HG03432 (cell line): ENCODE data around the gene SEMA4C.

ENCODE experiments used
- ATAC-seq: cut with Tn5 transposase; IDR thresholded peaks from one replicate; pipeline ENCODE4 v1.9.1; 2021; ENCODE audit warnings: mild to moderate bottlenecking, moderate library complexity; ENCODE audit not compliant: unreplicated experiment

The SEMA4C gene

DNA sequence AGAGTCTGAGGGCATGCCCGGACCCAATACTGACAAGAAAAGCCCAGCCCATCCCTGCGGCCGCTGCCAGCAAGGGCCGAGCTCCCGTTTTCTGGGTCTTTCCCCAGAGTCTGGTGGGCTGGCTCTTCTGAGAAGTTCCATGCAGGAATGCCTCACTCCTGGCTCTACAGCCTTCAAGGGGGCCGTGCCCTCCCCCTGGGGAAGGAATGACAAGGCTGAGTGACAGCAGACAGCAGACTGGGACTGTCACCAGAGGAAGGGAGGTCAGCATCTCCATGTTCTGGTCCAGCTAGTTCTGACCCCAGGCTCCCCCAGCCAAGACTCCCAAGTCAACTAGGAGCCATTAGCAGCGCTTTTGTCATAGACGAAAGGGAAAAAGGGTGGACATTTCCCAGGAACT is 13.0 kb upstream of the SEMA4C start:
- no peak for ATAC-seq

DNA sequence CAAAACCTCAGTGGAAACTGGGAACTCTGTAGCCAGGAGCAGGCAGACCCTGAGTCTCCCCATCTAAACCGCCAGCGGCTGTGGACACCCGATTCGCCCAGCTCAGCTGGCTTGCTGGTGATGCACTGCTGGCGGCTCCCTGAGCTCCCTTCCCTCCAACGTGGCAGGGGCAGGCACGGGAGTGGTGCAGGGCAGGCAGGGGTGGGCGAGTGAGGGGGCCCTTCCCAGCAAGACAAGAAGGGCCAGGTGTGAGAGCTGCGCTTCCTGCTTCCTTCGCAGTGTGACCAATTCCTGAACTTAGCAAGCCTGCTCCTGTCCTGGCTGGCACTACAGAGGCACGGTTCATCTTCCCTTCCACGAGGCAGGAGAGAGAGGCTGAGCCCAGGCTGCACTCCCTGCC is 12.3 kb upstream of the SEMA4C start:
- no peak for ATAC-seq

DNA sequence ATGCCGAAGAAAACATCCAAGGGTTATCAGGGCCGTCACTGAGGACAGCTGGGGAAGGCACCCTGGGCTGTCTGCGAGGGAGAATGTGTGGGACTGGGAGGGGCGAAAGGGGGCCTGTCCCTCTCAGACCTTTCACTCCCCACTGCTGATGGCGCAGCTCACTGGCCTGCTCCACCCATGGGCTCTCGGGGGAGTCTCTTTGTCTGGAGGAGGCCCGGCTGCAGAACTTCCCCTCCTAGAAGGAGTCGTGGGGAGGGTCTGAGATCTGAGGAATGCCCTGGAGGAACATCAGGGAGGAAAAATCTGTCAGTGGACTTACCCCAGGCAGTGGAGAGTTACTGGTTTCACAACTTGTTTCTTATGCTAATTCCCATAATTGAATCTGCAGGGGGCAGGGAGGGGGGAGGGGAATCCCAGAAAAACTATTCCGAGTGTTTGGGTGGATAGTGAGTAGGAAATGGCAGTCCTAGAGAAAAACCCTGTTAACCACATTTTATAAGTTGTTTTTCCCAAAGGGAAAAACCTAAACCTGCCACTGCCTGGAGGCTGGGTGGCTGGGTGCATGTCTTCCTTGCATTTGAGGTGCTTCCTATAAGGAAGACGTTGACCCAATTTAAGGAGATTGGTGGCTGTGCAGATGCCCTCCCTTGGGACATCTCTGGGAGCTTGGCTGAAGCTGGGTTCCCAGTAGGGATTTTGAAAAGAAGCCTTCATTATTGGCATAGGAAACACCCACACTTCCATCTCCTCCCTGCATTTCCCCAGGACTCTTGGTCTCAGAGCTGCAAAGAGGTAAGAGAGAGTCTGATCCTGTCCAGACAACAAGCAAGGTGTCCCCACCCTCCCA is 11.7 kb upstream of the SEMA4C start:
- no peak for ATAC-seq

DNA sequence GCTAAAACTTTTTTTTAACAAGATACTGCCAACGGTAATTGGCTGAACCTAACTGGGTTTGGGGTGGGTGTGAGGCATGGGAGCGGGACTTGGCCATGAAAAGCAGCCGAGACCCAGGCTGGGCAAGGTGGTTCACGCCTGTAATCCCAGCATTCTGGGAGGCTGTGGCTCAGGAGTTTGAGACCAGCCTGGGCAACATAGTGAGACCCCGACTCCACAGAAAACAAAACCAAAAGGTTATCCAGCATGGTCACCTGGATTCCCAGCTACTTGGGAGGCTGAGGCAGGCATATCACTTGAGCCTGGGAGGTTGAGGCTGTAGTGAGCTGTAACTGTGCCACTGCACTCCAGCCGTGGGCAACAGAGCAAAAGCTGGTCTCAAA is 11.0 kb upstream of the SEMA4C start:
- no peak for ATAC-seq

DNA sequence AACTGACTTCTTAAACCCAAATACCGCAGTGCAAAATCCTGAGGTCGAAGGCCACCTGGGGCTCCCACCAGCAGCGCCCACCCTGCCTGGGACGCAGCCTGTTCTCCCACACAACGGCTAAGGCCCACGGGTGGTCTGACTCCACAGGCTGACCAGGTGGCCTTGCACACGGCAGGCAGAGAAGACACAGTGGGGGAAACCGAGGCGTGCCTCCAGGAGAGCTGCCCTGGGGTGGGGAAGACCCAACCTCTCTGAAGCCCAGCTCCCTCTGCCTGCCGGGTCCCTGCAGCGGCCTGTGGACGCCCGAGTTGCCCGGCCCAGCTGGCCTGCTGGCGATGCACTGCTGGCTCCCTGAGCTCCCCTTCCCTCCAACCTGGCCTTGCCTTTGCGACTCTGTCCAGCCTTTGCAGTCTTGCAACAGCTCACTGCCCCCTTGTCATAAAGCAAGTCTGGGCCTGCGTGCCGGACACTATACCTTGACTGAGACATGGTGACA is 9.7 kb upstream of the SEMA4C start:
- ATAC-seq, result no peak

DNA sequence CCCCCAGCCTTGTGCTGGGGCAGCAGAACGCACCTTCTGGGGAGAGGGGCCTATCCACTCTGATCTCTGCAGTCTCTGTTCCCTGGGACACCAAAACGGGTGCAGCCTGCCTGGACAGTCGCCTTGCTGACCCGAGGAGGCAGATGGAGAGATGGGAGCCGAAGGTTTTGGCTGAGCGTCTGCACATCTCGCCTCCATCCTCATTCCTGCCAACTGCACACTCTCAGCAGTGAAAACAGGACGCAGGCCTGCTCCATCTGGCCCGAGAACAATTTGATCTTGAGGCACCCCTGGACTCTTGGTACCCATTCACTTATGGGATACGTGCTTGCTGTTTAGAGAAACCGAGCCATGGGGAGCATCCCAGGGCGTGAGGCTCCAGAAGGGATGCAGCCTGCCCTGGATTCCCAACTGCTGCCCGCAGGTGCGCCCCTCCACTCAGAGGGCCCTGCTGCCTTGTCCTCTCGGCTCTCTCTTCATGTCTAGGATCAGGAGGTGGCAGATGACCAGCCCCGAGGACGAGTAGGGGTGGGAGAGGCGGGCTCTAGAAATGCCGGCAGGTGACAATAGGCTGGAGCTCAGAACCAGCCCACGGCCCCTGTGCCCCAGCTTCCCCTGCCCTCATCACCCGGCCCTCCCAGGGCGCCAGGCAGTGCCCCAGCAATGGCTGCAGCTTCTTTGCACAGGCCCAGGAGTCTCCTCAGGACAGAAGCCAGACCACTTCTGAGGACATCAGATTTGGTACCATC is 9.1 kb upstream of the SEMA4C start:
- no peak for ATAC-seq

DNA sequence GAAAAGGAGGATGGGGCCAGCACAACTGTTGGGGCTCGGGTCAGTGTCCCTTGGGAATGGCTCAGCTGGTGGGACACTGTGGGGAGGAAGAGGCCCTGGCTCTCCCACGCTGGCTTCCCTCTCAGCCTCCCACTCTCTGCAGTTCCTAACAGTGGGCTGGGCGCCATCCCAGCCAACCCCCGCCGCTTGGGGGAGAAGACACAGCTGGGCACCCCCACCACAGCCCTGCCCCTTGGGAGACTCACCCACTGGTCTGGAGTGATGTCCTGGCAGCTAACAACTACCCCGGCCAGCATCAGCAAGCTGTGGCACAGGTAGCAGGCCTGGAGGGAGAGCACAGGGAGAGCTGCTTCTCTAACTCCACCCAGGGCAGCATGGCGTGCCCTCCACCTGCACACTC is 8.3 kb upstream of the SEMA4C start:
- ATAC-seq, result no peak

DNA sequence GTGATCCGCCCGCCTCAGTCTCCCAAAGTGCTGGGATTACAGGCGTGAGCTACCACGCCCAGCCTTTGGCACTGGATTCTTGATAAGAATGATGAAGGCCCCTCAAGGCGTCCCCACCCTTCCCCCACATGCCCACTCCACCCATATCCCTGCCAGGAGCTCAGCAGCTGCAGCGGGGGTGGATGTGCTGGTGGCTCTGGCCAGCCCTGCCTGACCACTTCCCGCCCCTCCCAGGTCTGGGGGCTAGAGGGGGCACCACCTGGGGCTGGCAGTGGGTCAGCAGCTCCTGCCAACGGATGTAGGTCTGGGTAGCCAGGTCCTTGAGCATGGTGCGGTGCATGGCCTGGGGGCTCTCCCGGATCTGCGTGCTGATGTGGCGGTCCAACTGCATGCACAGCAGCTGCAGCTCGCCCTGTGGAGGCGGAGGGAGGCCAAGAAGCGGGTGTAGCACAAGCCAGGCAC is 7.8 kb upstream of the SEMA4C start:
- no peak for ATAC-seq

DNA sequence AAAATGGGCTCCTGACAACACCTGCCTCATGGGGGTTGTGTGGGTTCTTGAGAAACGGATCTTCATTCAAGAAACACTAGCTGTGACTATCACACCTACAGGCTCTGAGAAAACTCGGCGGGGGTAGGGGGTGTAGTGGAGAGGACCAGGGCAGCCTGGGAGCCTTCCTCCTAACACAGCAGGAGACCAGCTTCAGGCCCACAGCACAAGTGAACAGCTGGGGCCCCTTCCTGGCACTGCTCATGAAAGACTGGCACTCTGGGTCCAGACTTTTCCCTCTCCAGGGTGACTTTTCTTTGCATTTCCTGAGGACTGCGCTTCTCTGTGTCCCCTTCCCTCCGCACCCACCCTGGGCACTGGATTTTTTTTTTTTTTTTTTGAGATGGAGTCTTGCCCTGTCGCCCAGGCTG is 7.2 kb upstream of the SEMA4C start:
- no peak for ATAC-seq

DNA sequence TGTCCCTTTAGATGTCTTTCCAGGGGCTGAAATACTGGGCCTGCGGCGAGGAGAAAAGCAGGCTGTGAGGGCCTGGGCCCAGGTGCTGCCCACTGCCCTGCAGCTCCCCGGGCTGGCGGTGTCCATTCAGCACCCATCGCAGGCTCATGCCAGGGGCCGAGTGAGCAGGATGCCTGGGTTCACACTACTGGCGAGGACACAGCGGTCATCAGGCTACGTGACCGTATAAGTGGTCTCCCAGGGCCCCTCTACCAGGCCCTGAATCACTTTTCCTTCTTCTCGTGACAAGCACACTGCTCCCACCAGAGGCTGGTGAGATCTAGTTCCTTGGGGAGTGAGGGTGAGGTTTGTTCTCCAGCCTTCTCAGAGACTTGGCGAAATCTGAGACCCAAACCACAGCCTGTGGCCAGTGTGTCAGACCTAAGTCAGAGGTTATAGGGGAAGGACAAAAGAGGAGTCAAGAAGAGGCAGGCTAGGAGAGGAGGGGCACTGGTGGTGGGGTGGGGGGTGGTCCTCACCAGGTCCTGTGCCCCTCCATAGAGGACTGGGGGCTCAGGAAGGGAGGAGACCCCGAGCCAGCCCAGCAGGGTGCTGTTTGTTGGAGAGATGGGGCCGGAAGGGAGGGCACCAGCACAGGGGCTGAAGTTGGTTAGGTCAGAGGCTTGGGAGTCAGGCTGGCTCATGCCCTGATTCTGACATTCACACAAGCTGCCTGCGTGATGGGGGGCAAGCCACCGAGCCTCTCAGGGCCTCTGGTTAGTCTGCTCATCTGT is 6.6 kb upstream of the SEMA4C start:
- ATAC-seq, result no peak

DNA sequence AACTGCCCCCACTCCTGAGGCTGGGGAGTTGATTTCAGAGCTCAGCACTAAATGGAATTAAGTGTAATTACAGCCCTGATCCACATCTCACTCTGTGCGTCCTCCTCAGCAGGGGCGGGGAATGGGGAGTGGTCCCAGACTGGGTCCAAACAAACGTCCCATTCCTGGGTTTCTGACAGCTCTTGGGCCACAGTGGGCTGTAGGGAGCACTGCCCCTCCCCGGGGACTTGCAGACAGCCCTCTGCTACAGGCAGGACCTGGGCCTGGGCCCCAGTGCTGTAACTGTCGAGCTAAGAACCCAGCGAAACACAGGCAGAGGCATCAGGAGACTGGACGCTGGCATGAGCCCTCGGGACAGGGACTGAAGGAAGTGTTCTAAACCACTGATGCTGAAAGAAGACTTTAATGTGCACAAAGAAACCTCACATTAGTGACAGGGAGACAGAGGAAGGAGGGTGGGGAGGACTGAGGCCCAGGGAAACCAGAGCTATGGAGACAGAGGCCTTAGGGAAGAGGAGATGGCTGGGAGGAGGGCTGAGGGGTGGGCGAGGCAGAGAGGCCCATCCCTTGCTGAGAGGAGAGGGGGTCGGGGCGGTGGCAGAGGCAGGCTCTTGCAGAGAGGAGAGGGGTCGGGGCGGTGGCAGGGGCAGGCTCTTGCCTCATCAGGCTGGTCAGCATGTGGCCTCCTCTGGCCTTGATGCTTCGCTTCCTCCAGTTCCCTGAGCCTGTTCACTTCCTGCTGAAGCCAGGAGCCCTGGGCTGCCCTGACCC is 5.8 kb upstream of the SEMA4C start:
- no peak for ATAC-seq

DNA sequence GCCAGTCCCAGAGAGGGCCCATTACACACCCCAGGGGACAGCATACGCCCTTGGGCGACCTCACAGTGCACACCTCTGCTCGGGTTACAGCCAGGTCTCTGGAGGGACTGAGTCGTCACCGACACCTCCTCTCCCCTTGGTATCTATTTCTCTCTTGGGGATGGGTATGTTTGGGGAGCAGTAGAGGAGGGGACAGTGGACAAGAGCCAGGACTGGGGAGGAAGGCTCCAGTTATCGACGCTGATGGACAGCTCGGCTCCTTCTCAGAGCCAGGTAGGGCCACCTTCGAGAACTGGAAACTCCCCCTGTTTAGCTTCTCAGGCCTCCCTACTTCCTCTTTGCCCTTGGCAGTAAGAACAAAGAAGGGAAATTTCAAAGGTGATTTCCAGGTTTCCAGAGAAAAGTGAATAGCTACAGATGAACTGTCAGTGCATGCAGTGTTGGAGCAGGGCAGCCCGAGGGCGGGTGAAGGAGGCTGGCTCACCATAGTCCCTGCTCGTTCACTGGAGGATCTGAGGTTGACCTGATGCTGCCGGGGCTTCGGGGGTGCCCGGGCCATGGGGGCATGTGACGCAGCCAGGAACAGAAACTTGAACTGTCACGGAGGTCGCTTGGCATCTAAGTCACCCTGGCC is 4.4 kb upstream of the SEMA4C start:
- peak; percentile 64 for ATAC-seq

DNA sequence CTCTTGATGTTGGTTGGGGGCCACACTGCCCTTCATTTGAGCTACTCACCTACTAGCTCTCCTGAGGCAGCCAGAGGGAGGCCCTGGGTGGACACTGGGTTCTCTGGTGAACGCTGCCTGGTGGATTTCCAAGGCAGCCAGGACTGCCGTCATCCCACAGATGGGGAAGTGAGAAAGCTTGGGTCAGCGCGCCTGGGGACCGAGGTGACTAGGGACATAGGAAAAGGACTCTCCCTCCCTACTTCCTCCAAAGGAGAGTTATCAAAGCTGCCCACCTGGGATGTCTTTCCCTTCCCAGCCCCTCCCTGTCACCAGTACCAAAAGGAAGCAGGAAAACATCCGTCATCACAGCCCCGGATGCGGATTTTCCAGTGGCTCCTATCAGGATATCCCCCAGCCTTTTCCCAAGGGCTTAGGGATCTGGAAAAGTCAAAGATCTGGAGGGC is 3.8 kb upstream of the SEMA4C start:
- ATAC-seq, result no peak

DNA sequence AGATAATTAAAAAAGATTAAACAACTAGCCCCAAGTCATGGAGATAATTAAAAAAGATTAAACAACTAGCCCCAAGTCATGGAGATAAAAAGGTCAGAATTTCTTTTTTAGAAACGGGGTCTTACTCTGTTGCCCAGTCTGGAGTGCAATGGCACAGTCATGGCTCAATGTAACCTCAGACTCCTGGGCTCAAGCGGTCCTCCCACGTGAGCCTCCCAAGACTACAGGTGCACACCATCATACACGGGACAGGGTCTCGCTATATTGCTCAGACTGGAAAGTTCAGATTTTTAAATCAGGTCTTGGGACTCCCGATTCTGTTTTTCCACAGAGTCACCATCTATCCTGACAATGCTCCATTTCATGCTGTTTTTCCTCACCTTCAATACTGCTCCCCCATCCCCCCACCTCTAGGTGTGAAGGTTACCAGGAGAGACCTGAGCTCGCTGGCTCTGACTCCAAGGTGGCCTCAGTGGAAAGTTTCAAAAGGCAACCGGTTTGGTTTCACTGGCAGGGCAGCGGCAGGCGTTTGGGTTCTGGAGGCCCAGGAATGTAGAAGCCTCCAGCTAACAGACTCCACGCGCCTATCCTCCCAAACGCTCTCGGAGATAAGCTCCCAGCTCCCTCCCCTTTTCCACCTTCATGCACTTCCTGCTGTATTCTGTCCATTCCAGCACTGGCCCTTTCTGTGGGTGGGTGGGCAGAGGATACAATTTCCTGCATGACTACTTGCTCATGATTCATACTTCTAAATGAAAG is 2.9 kb upstream of the SEMA4C start:
- no peak for ATAC-seq

DNA sequence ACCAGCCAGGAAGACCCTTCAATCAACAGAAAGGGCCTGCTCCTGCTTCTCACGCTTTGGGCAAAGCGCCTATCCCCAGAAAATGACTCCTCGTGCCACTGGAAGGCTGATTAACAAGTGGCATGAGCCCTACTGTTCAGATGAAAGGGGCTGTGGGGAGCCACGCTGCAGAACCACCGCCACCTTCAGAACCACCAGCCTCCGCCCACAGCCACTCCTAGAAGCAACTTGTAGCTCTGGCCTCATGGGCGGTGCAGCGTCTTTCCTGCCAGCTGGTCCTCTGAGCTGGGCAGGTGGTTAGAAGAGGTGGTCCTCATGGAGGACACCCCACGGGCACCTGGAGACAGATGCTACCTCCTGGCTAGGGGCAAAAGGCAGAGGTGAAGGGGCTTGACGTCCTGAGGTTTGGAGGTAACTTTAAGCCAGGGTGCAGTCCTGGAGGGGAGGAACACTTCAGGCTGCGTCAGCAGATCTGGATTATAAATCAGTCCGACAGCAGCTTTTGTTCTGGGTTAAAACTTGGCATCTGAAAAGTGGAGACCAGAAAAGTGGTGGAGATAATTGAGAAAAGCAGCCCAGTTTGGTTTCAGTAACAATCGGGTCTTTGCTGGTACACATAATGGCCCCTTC is 861 bp upstream of the SEMA4C start:
- ATAC-seq, result no peak

DNA sequence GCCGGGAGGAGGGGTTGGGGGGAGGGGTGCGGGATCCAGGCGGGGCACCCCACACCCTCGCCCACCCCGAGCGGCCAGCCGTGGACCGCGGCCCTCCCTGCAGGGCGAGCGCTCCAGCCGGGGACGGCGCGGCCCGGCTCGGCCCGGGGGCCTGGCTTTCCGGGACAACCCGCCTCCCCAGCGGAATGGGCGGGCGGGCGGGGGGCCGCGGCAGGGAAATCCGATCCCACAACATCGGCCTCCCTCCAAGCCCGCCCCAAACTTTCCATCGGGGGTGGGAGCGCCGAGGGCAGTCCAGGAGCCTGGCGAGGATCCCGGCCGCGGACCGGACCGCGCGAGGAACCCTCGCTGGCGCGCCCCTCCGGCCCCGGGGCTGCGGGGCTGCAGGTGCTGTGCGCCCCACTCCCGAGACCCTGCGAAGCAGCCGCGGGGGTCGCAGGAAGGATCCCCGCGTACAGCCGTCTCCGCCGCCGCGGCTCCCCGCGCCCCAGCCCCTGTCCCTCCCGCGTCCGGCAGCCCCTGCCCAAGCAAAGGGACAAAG is 529 bp downstream of the SEMA4C start:
- ATAC-seq, result peak; percentile 14

DNA sequence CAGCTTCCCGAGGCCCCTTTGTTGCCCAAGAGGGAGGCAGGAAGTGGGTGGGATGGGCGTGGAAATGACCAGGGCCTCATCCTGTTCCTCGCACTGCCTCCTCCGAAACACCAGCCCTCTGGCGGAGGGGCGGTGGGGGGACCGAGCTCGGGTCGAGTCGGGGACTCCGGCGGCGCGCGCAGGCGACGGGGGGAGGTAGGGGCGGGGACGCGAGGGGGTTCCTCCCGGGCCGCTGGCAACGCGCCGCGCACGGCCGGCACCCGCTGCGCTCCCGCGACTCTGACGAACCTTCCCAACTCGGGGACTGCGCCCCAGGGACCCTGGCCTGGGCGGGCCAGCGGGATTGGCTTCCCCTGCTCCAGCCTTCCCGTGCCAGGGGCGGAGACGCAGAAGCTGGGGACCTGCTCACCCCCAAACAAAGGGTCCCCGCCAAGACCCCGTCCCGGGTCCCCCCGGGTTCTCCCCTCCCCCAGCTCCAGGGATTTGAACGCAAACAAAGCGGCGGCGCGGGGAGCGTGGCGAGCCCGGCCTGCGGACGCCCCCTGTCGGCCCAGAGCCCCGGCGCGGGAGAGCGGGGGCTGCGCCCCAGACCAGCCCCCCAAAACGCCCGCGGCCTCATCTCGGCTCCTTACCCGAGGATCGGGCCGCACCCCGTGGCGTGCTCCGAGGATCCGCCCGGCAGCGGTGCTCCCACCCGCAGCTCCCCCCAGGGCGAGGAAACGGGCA is 1.2 kb downstream of the SEMA4C start:
- ATAC-seq, result peak; percentile 54
